Neuronal stem cell (in vitro differentiated cells): ENCODE results near the gene ATP1A4.

Experiments
- DNase-seq: peaks from one replicate; pipeline ENCODE4 v3.0.0-alpha.2; 2013; ENCODE audit warnings: low spot score
- H2AFZ ChIP-seq: one replicate; pipeline ENCODE4 v1.6.1; 2013; ENCODE audit warnings: mild to moderate bottlenecking, low read length, inconsistent platforms
- H2AK5ac ChIP-seq: 2 replicates; pipeline ENCODE4 v1.6.1; 2013; ENCODE audit warnings: low read depth, mild to moderate bottlenecking, inconsistent platforms, low read length, moderate library complexity, mixed read lengths
- H2BK120ac ChIP-seq: 2 replicates; pipeline ENCODE4 v1.6.1; 2013; ENCODE audit warnings: low read depth, mild to moderate bottlenecking, inconsistent platforms, low read length, moderate library complexity, mixed read lengths
- H2BK12ac ChIP-seq: one replicate; pipeline ENCODE4 v1.6.1; 2013; ENCODE audit warnings: low read length, inconsistent platforms
- H2BK15ac ChIP-seq: 2 replicates; pipeline ENCODE4 v1.6.1; 2013; ENCODE audit warnings: mild to moderate bottlenecking, low read length, inconsistent platforms, mixed read lengths
- H2BK5ac ChIP-seq: one replicate; pipeline ENCODE4 v1.6.1; 2013; ENCODE audit warnings: inconsistent platforms, mild to moderate bottlenecking, low read length, moderate library complexity
- H3K14ac ChIP-seq: one replicate; pipeline ENCODE4 v1.6.1; 2013; ENCODE audit warnings: low read length, inconsistent platforms
- H3K18ac ChIP-seq: 2 replicates; pipeline ENCODE4 v1.6.1; 2013; ENCODE audit warnings: low read length, inconsistent platforms
- H3K23ac ChIP-seq: 2 replicates; pipeline ENCODE4 v1.6.1; 2013; ENCODE audit warnings: low read depth, mild to moderate bottlenecking, mixed read lengths, low read length, inconsistent platforms; ENCODE audit not compliant: poor library complexity
- H3K27ac ChIP-seq: replicated peaks from 3 replicates; pipeline ENCODE4 v1.5.1; 2013; ENCODE audit warnings: low read length, inconsistent platforms
- H3K27me3 ChIP-seq, 3 experiments: 2 replicates each; pipeline ENCODE4 v1.6.1; 2013; ENCODE audit warnings: low read length in 3 of 3, mild to moderate bottlenecking in 2 of 3, inconsistent platforms in 1 of 3, low read depth in 1 of 3, mixed read lengths in 1 of 3, moderate library complexity in 1 of 3; ENCODE audit not compliant: control insufficient read depth in 3 of 3, insufficient read depth in 3 of 3
- H3K36me3 ChIP-seq, 2 donors: replicated peaks in 1 of 2; 2 replicates each; pipeline ENCODE4 v1.6.1; 2013; ENCODE audit warnings: low read length in 2 of 2; ENCODE audit not compliant: control insufficient read depth in 2 of 2, insufficient read depth in 2 of 2
- H3K4ac ChIP-seq: 2 replicates; pipeline ENCODE4 v1.6.1; 2013; ENCODE audit warnings: inconsistent platforms, mild to moderate bottlenecking, low read length, moderate library complexity
- H3K4me1 ChIP-seq, 2 donors: 1 replicate in 1 of 2; 2 replicates in 1 of 2; pipeline ENCODE4 v1.6.1; 2013; ENCODE audit warnings: low read length in 2 of 2, low read depth in 1 of 2; ENCODE audit not compliant: control insufficient read depth in 2 of 2, insufficient read depth in 1 of 2
- H3K4me2 ChIP-seq: one replicate; pipeline ENCODE4 v1.6.1; 2013; ENCODE audit warnings: mild to moderate bottlenecking, low read length, inconsistent platforms; ENCODE audit not compliant: insufficient read depth, poor library complexity, severe bottlenecking
- H3K4me3 ChIP-seq, 2 donors: 2 replicates each; pipeline ENCODE4 v1.5.1; 2013; ENCODE audit warnings: low read length in 2 of 2, mild to moderate bottlenecking in 2 of 2, inconsistent platforms in 1 of 2, moderate library complexity in 1 of 2
- H3K79me1 ChIP-seq: one replicate; pipeline ENCODE4 v1.6.1; 2013; ENCODE audit warnings: low read depth, mild to moderate bottlenecking, inconsistent platforms, low read length, moderate library complexity
- H3K9ac ChIP-seq: one replicate; pipeline ENCODE4 v1.6.1; 2013; ENCODE audit warnings: mild to moderate bottlenecking, low read depth, low read length, inconsistent platforms; ENCODE audit not compliant: poor library complexity
- H3K9me3 ChIP-seq, 2 donors: replicated peaks in 1 of 2; 2 replicates each; pipeline versions ENCODE3 to v1.6.1; 2013; ENCODE audit warnings: low read length in 2 of 2, mild to moderate bottlenecking in 2 of 2, inconsistent platforms in 1 of 2, low read depth in 1 of 2, mixed read lengths in 1 of 2, moderate library complexity in 1 of 2; ENCODE audit not compliant: control insufficient read depth in 2 of 2, insufficient read depth in 1 of 2
- H4K8ac ChIP-seq: one replicate; pipeline ENCODE4 v1.6.1; 2013; ENCODE audit warnings: low read depth, mild to moderate bottlenecking, inconsistent platforms, low read length, moderate library complexity
- H4K91ac ChIP-seq: one replicate; pipeline ENCODE4 v1.6.1; 2013; ENCODE audit warnings: low read length, low read depth, mild to moderate bottlenecking, inconsistent platforms; ENCODE audit not compliant: poor library complexity
- WGBS, 2 donors: extraction: QIAGEN DNeasy Blood & Tissue Kit; methylation state at CpG; one replicate each; pipeline ENCODE4 v1.1.7; 2013; ENCODE audit warnings: missing lambda C conversion rate in 2 of 2, mixed read lengths in 1 of 2; ENCODE audit not compliant: insufficient read length in 2 of 2, insufficient replicate concordance in 1 of 2; ENCODE audit errors: extremely low coverage in 2 of 2; 5-methylcytosine and 5-hydroxymethylcytosine counted together

Gene ATP1A4

DNA sequence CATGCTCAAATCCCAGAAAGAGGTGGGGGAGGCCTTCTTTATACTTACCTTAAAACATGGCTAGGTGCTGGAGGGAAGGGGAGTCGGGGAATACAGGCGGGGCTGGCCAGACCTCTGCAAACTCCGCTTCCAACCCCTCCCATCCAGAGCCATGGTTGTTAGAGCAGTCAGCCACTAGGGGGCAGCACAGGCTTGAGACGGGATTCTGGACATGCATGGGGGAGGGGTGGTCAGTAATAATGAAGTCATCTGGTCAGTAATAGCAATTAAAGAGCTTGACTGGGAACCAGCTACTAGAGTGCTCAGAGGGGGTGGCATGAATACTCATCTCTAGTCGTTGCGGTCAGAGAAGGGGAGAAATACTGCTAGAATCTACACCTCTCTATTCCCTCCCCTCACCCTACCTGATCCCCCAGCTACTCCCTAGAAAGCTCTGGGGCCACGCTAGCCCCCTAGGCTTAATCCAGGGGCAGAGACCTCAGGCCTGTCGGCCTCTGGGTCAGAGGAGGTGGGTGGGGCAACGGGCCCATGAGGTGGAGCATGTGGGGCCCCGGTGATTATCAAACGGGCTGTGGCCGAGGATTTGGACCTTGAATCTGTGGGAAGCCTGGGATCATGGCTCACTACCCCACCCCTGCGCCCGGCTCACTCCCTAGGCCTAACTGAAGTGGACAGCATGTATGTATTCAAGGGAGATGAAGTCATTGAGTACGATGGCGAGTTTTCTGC is 41.9 kb downstream of the ATP1A4 start:
- Histone ChIP-seq H2BK15ac (peak overlapping the region; percentile 90), H2BK5ac (peak overlapping the region; percentile 68), H3K14ac (peak overlapping the region; percentile 98), H3K9me3 (peaks cover 0 to 9% of the 10 kb centered on the region in 2 donors), H3K27ac (no peak overlapping the region), H3K9ac (peak overlapping the region; percentile 79), H2BK12ac (peak overlapping the region; percentile 64), H4K8ac (no peak overlapping the region), H2AK5ac (peak overlapping the region; percentile 72), H3K23ac (peak overlapping the region; percentile 94), H4K91ac (peak overlapping the region; percentile 80), H3K4me3 (no peak overlapping the region), H3K36me3 (peaks cover 0 to 6% of the 10 kb centered on the region in 2 donors), H3K4me2 (no peak overlapping the region), H3K27me3 (peaks cover 0 to 5% (median 0%) of the 10 kb centered on the region in 3 experiments), H2AFZ (peak overlapping the region; percentile 51), H3K79me1 (peaks cover 3% of the 10 kb centered on the region), H2BK120ac (peak overlapping the region; percentile 13), H3K4ac (peak overlapping the region; percentile 97), H3K4me1 (peaks cover 19 to 21% of the 10 kb centered on the region in 2 donors), H3K18ac (peak overlapping the region; percentile 3)
- DNase-seq, result peak; percentile 93
- WGBS, 2 donors, result no CpG with 5 or more reads among the region's 16 CpGs

DNA sequence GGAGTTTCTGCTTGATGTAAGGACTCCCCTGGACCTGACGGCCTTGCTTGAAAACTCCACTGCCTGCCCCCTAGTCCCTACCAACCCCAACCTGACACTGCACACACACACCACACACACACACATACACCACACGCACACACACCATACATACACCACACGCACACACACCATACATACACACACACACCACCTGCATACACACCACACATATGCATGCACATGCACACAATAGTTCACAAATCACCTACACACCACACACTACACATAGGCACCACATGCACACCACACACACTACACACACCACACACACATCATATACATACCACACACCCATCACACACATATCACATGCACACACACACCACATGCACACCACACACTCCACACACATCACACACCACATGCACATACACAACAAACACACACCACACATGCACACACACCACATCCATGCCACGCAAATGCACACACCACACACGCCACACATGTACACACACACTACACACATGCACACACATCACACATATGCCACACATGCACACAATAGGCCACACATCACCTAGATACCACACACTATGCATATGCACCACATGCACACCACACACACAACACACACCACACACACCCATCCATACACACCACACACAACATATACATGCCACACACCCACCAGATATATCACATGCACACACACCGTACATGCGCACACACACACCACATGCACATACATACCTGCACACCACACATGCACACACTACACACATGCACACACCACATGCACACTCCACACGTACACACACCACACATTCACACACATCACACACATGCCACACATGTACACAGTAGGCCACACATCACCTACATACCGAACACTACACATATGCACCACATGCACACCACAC is 42.7 kb downstream of the ATP1A4 start:
- Histone ChIP-seq H3K27me3 (peaks cover 0 to 5% (median 0%) of the 10 kb centered on the region in 3 experiments), H4K91ac (peak overlapping the region; percentile 80), H3K23ac (peak overlapping the region; percentile 94), H2BK12ac (peak overlapping the region; percentile 79), H3K18ac (peak overlapping the region; percentile 3), H3K27ac (peak overlapping the region; percentile 3), H3K4ac (peak overlapping the region; percentile 97), H3K4me1 (peaks cover 19 to 21% of the 10 kb centered on the region in 2 donors), H2AK5ac (peak overlapping the region; percentile 72), H3K9ac (peak overlapping the region; percentile 79), H3K14ac (peak overlapping the region; percentile 98), H3K79me1 (peaks cover 3% of the 10 kb centered on the region), H2AFZ (no peak overlapping the region), H3K4me2 (no peak overlapping the region), H3K36me3 (peaks cover 0 to 6% of the 10 kb centered on the region in 2 donors), H4K8ac (peak overlapping the region; percentile 94), H3K9me3 (peaks cover 0 to 9% of the 10 kb centered on the region in 2 donors), H3K4me3 (peak overlapping the region in 1 of 2 donors; percentile 69), H2BK120ac (peak overlapping the region; percentile 13), H2BK5ac (peak overlapping the region; percentile 68), H2BK15ac (peak overlapping the region; percentile 90)
- no peak for DNase-seq
- WGBS, 2 donors, result 100% methylated on average over 2 of the region's 9 CpGs; no CpG with 5 or more reads in 1 of the 2 donors

DNA sequence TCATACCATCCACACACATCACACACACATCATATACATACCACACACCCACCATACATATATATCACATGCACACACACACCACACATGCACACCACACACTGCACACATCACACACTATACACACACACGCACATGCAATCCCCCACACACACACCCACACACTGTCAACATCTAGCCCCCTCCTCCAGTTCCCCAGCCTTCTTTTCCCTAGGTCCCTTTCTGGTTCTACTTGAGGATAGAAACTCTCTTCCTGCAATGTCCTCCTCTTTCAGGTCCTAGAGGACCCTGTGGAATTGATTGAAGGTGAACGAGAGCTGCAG is 43.3 kb downstream of the ATP1A4 start:
- H3K4me1 ChIP-seq, result peaks cover 16 to 17% of the 10 kb centered on the region in 2 donors
- no peak for DNase-seq
- no CpG with 5 or more reads among the region's 2 CpGs for WGBS, 2 donors

More for the DNA sequence above, 43.3 kb downstream of the ATP1A4 start:
- peaks cover 0 to 5% (median 0%) of the 10 kb centered on the region in 3 experiments for H3K27me3 ChIP-seq
- peak overlapping the region; percentile 32 for H3K4ac ChIP-seq
- H3K27ac ChIP-seq, result no peak overlapping the region
- H3K9ac ChIP-seq, result peak overlapping the region; percentile 50
- H3K4me3 ChIP-seq, result peak overlapping the region in 1 of 2 donors; percentile 69
- peaks cover 0 to 6% of the 10 kb centered on the region in 2 donors for H3K36me3 ChIP-seq
- H3K14ac ChIP-seq, result peak overlapping the region; percentile 98
- H3K79me1 ChIP-seq, result peaks cover 3% of the 10 kb centered on the region
- no peak overlapping the region for H4K8ac ChIP-seq
- peak overlapping the region; percentile 77 for H3K23ac ChIP-seq
- no peak overlapping the region for H2BK15ac ChIP-seq
- no peak overlapping the region for H3K18ac ChIP-seq
- no peak overlapping the region for H3K4me2 ChIP-seq
- no peak overlapping the region for H2AK5ac ChIP-seq
- H2BK120ac ChIP-seq, result no peak overlapping the region
- no peak overlapping the region for H2BK5ac ChIP-seq
- H2BK12ac ChIP-seq, result peak overlapping the region; percentile 79
- peaks cover 0 to 9% of the 10 kb centered on the region in 2 donors for H3K9me3 ChIP-seq
- peak overlapping the region; percentile 74 for H4K91ac ChIP-seq
- no peak overlapping the region for H2AFZ ChIP-seq
